Measurements from ENCODE around the gene OBSCN.

The OBSCN gene

GRCh38 chr1:228272331-228272791 is 64.5 kb downstream of the OBSCN start:
- Histone ChIP-seq H3F3A (ENCODE audit: low read depth) (no peaks in the 10 kb centered on the region), H3K9me2 (replicated peaks; ENCODE audit: low read depth, low read length) (no peaks in the 10 kb centered on the region), H2AFZ (ENCODE audit: low read length) (no peak overlapping the region), H3K79me2 (ENCODE audit: insufficient read depth, low read length) (no peaks in the 10 kb centered on the region), H3K36me3 (ENCODE audit: insufficient read depth, low read length) (no peaks in the 10 kb centered on the region), H3K4me3 (ENCODE audit: low read length, poor library complexity, severe bottlenecking) (no peak overlapping the region), H3K9ac (ENCODE audit: low read depth, low read length, poor library complexity, severe bottlenecking) (no peak overlapping the region), H3K4me2 (ENCODE audit: low read depth, low read length, poor library complexity, severe bottlenecking) (no peak overlapping the region), H3K27me3 (ENCODE audit: insufficient read depth, low read length, poor library complexity, severe bottlenecking) (no peaks in the 10 kb centered on the region), H3K9me3 (ENCODE audit: insufficient read depth, low read depth, low read length) (no peaks in the 10 kb centered on the region), H3K4me1 (ENCODE audit: insufficient read depth, low read length, poor library complexity, severe bottlenecking) (no peaks in the 10 kb centered on the region), H4K20me1 (ENCODE audit: insufficient read depth, low read length, poor library complexity, severe bottlenecking) (no peaks in the 10 kb centered on the region)
- no peak for TF ChIP-seq EZH2phosphoT487 (IDR thresholded peaks at IDR 0.05; ENCODE audit: borderline replicate concordance)
- TF ChIP-seq CTCF (conservative IDR thresholded peaks at IDR 0.05; ENCODE audit: low read length): no peak

GRCh38 chr1:228272831-228273571 is 65.2 kb downstream of the OBSCN start:
- H3K79me2 ChIP-seq (ENCODE audit: insufficient read depth, low read length): no peaks in the 10 kb centered on the region
- H4K20me1 ChIP-seq (ENCODE audit: insufficient read depth, low read length, poor library complexity, severe bottlenecking): no peaks in the 10 kb centered on the region
- H3K9me3 ChIP-seq (ENCODE audit: insufficient read depth, low read depth, low read length): no peaks in the 10 kb centered on the region
- H2AFZ ChIP-seq (ENCODE audit: low read length): no peak overlapping the region
- H3K4me2 ChIP-seq (ENCODE audit: low read depth, low read length, poor library complexity, severe bottlenecking): no peak overlapping the region
- H3K9me2 ChIP-seq (replicated peaks; ENCODE audit: low read depth, low read length): no peaks in the 10 kb centered on the region
- H3F3A ChIP-seq (ENCODE audit: low read depth): no peaks in the 10 kb centered on the region
- H3K4me1 ChIP-seq (ENCODE audit: insufficient read depth, low read length, poor library complexity, severe bottlenecking): no peaks in the 10 kb centered on the region
- no peak overlapping the region for H3K9ac ChIP-seq (ENCODE audit: low read depth, low read length, poor library complexity, severe bottlenecking)
- TF ChIP-seq CTCF (conservative IDR thresholded peaks at IDR 0.05; ENCODE audit: low read length): no peak
- TF ChIP-seq EZH2phosphoT487 (IDR thresholded peaks at IDR 0.05; ENCODE audit: borderline replicate concordance): no peak
- H3K36me3 ChIP-seq (ENCODE audit: insufficient read depth, low read length): no peaks in the 10 kb centered on the region
- no peaks in the 10 kb centered on the region for H3K27me3 ChIP-seq (ENCODE audit: insufficient read depth, low read length, poor library complexity, severe bottlenecking)
- H3K4me3 ChIP-seq (ENCODE audit: low read length, poor library complexity, severe bottlenecking): no peak overlapping the region

GRCh38 chr1:228273720-228274451 is 66.0 kb downstream of the OBSCN start:
- H3F3A ChIP-seq (ENCODE audit: low read depth): no peaks in the 10 kb centered on the region
- no peaks in the 10 kb centered on the region for H3K79me2 ChIP-seq (ENCODE audit: insufficient read depth, low read length)
- no peaks in the 10 kb centered on the region for H3K9me3 ChIP-seq (ENCODE audit: insufficient read depth, low read depth, low read length)
- H3K4me3 ChIP-seq (ENCODE audit: low read length, poor library complexity, severe bottlenecking): no peak overlapping the region
- TF ChIP-seq EZH2phosphoT487 (IDR thresholded peaks at IDR 0.05; ENCODE audit: borderline replicate concordance) (no peak), CTCF (conservative IDR thresholded peaks at IDR 0.05; ENCODE audit: low read length) (no peak)
- no peak overlapping the region for H2AFZ ChIP-seq (ENCODE audit: low read length)
- no peak overlapping the region for H3K9ac ChIP-seq (ENCODE audit: low read depth, low read length, poor library complexity, severe bottlenecking)
- no peaks in the 10 kb centered on the region for H4K20me1 ChIP-seq (ENCODE audit: insufficient read depth, low read length, poor library complexity, severe bottlenecking)
- no peaks in the 10 kb centered on the region for H3K9me2 ChIP-seq (replicated peaks; ENCODE audit: low read depth, low read length)
- H3K27me3 ChIP-seq (ENCODE audit: insufficient read depth, low read length, poor library complexity, severe bottlenecking): no peaks in the 10 kb centered on the region
- H3K4me1 ChIP-seq (ENCODE audit: insufficient read depth, low read length, poor library complexity, severe bottlenecking): no peaks in the 10 kb centered on the region
- H3K4me2 ChIP-seq (ENCODE audit: low read depth, low read length, poor library complexity, severe bottlenecking): no peak overlapping the region
- no peaks in the 10 kb centered on the region for H3K36me3 ChIP-seq (ENCODE audit: insufficient read depth, low read length)
